Prostate gland (tissue), 2 donors: Measurements from ENCODE around the gene LMNTD1.
"Not testable (repeated sequence)": the region's sequence is repeated elsewhere in the genome, so short reads cannot be mapped to it uniquely, and the experiment has no call there.

Experiments used
- POLR2A ChIP-seq: fragments of 450-650 bp; IDR thresholded peaks from one replicate; pipeline ENCODE4 v1.6.1; 2016; ENCODE audit warnings: antibody characterized with exemption, mild to moderate bottlenecking
- POLR2AphosphoS5 ChIP-seq: sonication (generic); formaldehyde crosslinking; IDR thresholded peaks from one replicate; pipeline ENCODE4 v1.6.1; 2017; ENCODE audit warnings: antibody characterized with exemption
- TF ChIP-seq, protein P1 (sequence below), 4 experiments: fragments of 200-600 bp in 2 of 4; fragments of 450-650 bp in 2 of 4; sonication (generic) in 2 of 4; IDR thresholded peaks; 1 replicate in 3 of 4; 2 replicates in 1 of 4; pipeline ENCODE4 v1.5.1; 2016 to 2019; ENCODE audit warnings: antibody characterized with exemption in 4 of 4, mild to moderate bottlenecking in 2 of 4, moderate library complexity in 2 of 4

DNA sequence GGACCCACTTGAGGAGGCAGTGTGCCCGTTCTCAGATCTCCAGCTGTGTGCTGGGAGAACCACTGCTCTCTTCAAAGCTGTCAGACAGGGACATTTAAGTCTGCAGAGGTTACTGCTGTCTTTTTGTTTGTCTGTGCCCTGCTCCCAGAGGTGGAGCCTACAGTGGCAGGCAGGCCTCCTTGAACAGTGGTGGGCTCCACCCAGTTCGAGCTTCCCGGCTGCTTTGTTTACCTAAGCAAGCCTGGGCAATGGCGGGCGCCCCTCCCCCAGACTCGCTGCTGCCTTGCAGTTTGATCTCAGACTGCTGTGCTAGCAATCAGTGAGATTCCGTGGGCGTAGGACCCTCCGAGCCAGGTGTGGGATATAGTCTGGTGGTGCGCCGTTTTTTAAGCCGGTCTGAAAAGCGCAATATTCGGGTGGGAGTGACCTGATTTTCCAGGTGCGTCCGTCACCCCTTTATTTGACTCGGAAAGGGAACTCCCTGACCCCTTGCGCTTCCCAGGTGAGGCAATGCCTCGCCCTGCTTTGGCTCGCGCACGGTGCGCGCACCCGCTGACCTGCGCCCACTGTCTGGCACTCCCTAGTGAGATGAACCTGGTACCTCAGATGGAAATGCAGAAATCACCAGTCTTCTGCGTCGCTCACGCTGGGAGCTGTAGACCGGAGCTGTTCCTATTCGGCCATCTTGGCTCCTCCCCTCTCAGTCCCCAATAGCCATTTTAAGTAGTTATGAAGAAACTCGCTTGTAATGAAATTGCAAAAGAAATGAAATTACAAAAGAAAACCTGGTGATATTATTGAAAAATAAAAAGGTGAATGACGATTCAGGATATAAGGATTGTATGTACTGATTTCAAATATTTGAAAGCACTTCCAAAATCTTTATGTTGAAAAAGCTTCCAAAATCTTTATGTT is 63.9 kb downstream of the LMNTD1 start:
- TF ChIP-seq POLR2A, POLR2AphosphoS5: not testable (repeated sequence)
- TF ChIP-seq, protein P1, sequence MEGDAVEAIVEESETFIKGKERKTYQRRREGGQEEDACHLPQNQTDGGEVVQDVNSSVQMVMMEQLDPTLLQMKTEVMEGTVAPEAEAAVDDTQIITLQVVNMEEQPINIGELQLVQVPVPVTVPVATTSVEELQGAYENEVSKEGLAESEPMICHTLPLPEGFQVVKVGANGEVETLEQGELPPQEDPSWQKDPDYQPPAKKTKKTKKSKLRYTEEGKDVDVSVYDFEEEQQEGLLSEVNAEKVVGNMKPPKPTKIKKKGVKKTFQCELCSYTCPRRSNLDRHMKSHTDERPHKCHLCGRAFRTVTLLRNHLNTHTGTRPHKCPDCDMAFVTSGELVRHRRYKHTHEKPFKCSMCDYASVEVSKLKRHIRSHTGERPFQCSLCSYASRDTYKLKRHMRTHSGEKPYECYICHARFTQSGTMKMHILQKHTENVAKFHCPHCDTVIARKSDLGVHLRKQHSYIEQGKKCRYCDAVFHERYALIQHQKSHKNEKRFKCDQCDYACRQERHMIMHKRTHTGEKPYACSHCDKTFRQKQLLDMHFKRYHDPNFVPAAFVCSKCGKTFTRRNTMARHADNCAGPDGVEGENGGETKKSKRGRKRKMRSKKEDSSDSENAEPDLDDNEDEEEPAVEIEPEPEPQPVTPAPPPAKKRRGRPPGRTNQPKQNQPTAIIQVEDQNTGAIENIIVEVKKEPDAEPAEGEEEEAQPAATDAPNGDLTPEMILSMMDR (IDR thresholded peaks at IDR 0.05): not testable (repeated sequence)
